ENCODE data around the gene FPGT.
"Not testable (repeated sequence)": the region's sequence is repeated elsewhere in the genome, so short reads cannot be mapped to it uniquely, and the experiment has no call there.

The FPGT gene

DNA sequence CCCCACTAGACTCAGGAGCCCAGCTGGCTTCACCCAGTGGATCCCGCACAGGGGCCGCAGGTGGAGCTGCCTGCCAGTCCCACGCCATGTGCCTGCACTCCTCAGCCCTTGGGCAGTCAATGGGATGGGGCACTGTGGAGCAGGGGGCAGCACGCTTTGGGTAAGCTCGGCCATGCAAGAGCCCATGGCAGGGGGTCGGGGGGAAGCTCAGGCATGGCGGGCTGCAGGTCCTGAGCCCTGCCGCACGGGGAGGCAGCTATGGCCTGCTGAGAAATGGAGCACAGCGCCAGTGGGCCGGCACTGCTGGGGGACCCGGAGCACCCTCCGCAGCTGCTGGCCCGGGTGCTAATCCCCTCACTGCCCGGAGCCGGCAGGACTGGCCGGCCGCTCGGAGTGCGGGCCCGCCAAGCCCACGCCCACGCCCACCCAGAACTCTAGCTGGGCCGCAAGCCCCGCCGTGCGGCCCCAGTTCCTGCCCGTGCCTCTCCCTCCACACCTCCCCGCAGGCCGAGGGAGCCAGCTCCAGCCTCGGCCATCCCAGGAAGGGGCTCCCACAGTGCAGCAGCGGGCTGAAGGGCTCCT lies 55.3 kb downstream of the FPGT start:
- in situ Hi-C loops (cut with MboI; ENCODE audit: low sequenced_read_pairs): not testable (repeated sequence)
